MM.1S (cell line): ENCODE data around the gene C15orf40.
A peak's percentile ranks its signal among the peaks of the same experiment; 100 is the strongest.

Experiments
- DNase-seq: peaks from one replicate; pipeline ENCODE4 v3.0.0-alpha.2; 2015
- H2AFZ ChIP-seq: fragments of 300-600 bp; sonication (generic); 2 replicates; pipeline ENCODE4 v1.6.0; 2016; ENCODE audit warnings: antibody characterized with exemption, low read length
- H3F3A ChIP-seq: fragments of 300-600 bp; sonication (generic); 2 replicates; pipeline ENCODE4 v1.6.1; 2016; ENCODE audit warnings: mild to moderate bottlenecking, antibody characterized with exemption, low read length, moderate library complexity, mixed read lengths; ENCODE audit not compliant: insufficient read depth
- H3K27ac ChIP-seq: fragments of 300-600 bp; sonication (generic); 2 replicates; pipeline ENCODE4 v1.5.1; 2016; ENCODE audit warnings: mild to moderate bottlenecking, low read length
- H3K27me3 ChIP-seq: fragments of 300-600 bp; sonication (generic); replicated peaks from 2 replicates; pipeline ENCODE4 v1.6.0; 2016; ENCODE audit warnings: low read length; ENCODE audit not compliant: insufficient read depth
- H3K36me3 ChIP-seq: fragments of 300-600 bp; sonication (generic); replicated peaks from 2 replicates; pipeline ENCODE4 v1.6.1; 2016; ENCODE audit warnings: mild to moderate bottlenecking, low read length, mixed read lengths; ENCODE audit not compliant: insufficient read depth
- H3K4me1 ChIP-seq: fragments of 300-600 bp; sonication (generic); 2 replicates; pipeline ENCODE4 v1.6.1; 2016; ENCODE audit warnings: low read length, mixed read lengths
- H3K4me2 ChIP-seq: fragments of 300-600 bp; sonication (generic); 2 replicates; pipeline ENCODE4 v1.6.0; 2016; ENCODE audit warnings: low read depth, low read length
- H3K4me3 ChIP-seq: fragments of 300-600 bp; sonication (generic); 2 replicates; pipeline ENCODE4 v1.5.1; 2016; ENCODE audit warnings: low read length, mixed read lengths
- H3K79me2 ChIP-seq: fragments of 300-600 bp; sonication (generic); 2 replicates; pipeline ENCODE4 v1.6.1; 2016; ENCODE audit warnings: mixed run types, low read length, mixed read lengths
- H3K9ac ChIP-seq: fragments of 300-600 bp; sonication (generic); 2 replicates; pipeline ENCODE4 v1.6.1; 2016; ENCODE audit warnings: low read length, mixed read lengths
- H3K9me2 ChIP-seq: fragments of 300-600 bp; sonication (generic); replicated peaks from 2 replicates; pipeline ENCODE4 v1.6.1; 2016; ENCODE audit warnings: mild to moderate bottlenecking, low read length, mixed read lengths; ENCODE audit not compliant: insufficient read depth
- H3K9me3 ChIP-seq: fragments of 300-600 bp; sonication (generic); replicated peaks from 2 replicates; pipeline ENCODE4 v1.6.1; 2016; ENCODE audit warnings: mild to moderate bottlenecking, low read length, mixed read lengths; ENCODE audit not compliant: insufficient read depth
- H4K20me1 ChIP-seq: fragments of 300-600 bp; sonication (generic); 2 replicates; pipeline ENCODE4 v1.6.1; 2016; ENCODE audit warnings: mild to moderate bottlenecking, low read length, moderate library complexity, mixed read lengths; ENCODE audit not compliant: insufficient read depth
- CTCF ChIP-seq: fragments of 300-600 bp; sonication (generic); IDR thresholded peaks from 2 replicates; pipeline ENCODE4 v1.5.1; 2016; ENCODE audit warnings: antibody characterized with exemption, low read length, mixed read lengths
- EZH2 ChIP-seq: fragments of 300-600 bp; sonication (generic); optimal IDR thresholded peaks from 2 replicates; pipeline ENCODE3; 2017; ENCODE audit warnings: low read depth, mild to moderate bottlenecking, antibody characterized with exemption, low read length, mixed read lengths
- EZH2phosphoT487 ChIP-seq: fragments of 300-600 bp; sonication (generic); IDR thresholded peaks from 2 replicates; pipeline ENCODE4 v1.6.1; 2018; ENCODE audit warnings: antibody characterized with exemption, low read length

C15orf40 gene

GRCh38 chr15:83053151-83053550, 41.7 kb upstream of the C15orf40 start:
- Histone ChIP-seq H3K27me3 (no peaks in the 10 kb centered on the region), H3K4me1 (peaks cover 7% of the 10 kb centered on the region; the same call in 1 of the 2 replicates), H3K36me3 (0 out of 2 replicates have a peak, but pooled peaks cover 2% of the 10 kb centered on the region), H3K4me3 (no peak overlapping the region), H3F3A (no peaks in the 10 kb centered on the region), H3K27ac (peak overlapping the region; percentile 7; the same call in 1 of the 2 replicates), H2AFZ (no peak overlapping the region), H3K4me2 (no peak overlapping the region), H4K20me1 (no peaks in the 10 kb centered on the region), H3K9ac (no peak overlapping the region), H3K9me2 (no peaks in the 10 kb centered on the region), H3K9me3 (no peaks in the 10 kb centered on the region), H3K79me2 (peaks cover 50% of the 10 kb centered on the region)
- peak; percentile 38 for DNase-seq
- TF ChIP-seq EZH2 (no peak), CTCF (no peak), EZH2phosphoT487 (no peak)

- no peaks in the 10 kb centered on the region for H3K27me3 ChIP-seq
- H3K36me3 ChIP-seq: 0 out of 2 replicates have a peak, but pooled peaks cover 6% of the 10 kb centered on the region
- no peaks in the 10 kb centered on the region for H3K9me2 ChIP-seq
- peaks cover 53% of the 10 kb centered on the region for H3K79me2 ChIP-seq
- H3F3A ChIP-seq: no peaks in the 10 kb centered on the region
- no peak for TF ChIP-seq CTCF
- no peak for TF ChIP-seq EZH2phosphoT487
- no peak for TF ChIP-seq EZH2
- no peak overlapping the region for H3K4me3 ChIP-seq
- H3K9ac ChIP-seq: no peak overlapping the region
- no peaks in the 10 kb centered on the region for H3K9me3 ChIP-seq
- no peaks in the 10 kb centered on the region; the same call in 1 of the 2 replicates for H4K20me1 ChIP-seq
- no peak overlapping the region for H2AFZ ChIP-seq
- no peak for DNase-seq
- H3K27ac ChIP-seq: no peak overlapping the region
- H3K4me2 ChIP-seq: no peak overlapping the region
- no peaks in the 10 kb centered on the region for H3K4me1 ChIP-seq
Observed at GRCh38 chr15:83046558-83047127, 35.2 kb upstream of the C15orf40 start.

GRCh38 chr15:83044156-83044555, 32.7 kb upstream of the C15orf40 start:
- no peak overlapping the region for H3K9ac ChIP-seq
- no peak for TF ChIP-seq EZH2
- no peak for TF ChIP-seq EZH2phosphoT487
- no peak for TF ChIP-seq CTCF
- H3F3A ChIP-seq: no peaks in the 10 kb centered on the region
- H2AFZ ChIP-seq: no peak overlapping the region
- H3K27ac ChIP-seq: no peak overlapping the region
- H3K36me3 ChIP-seq: peaks cover 8% of the 10 kb centered on the region; the same call in 1 of the 2 replicates
- no peaks in the 10 kb centered on the region for H3K4me1 ChIP-seq
- H3K79me2 ChIP-seq: peaks cover 64% of the 10 kb centered on the region
- H3K9me2 ChIP-seq: no peaks in the 10 kb centered on the region
- no peaks in the 10 kb centered on the region for H3K27me3 ChIP-seq
- H3K9me3 ChIP-seq: no peaks in the 10 kb centered on the region
- H3K4me3 ChIP-seq: no peak overlapping the region
- H4K20me1 ChIP-seq: no peaks in the 10 kb centered on the region; the same call in 1 of the 2 replicates
- H3K4me2 ChIP-seq: no peak overlapping the region
- no peak for DNase-seq
